GM21423 (cell line): ENCODE measurements around the gene BPIFB4.
"Not testable (repeated sequence)": the region's sequence is repeated elsewhere in the genome, so short reads cannot be mapped to it uniquely, and the experiment has no call there.

Source experiments
- ATAC-seq: cut with Tn5 transposase; IDR thresholded peaks from one replicate; pipeline ENCODE4 v1.9.1; 2021; ENCODE audit warnings: mild to moderate bottlenecking, moderate library complexity; ENCODE audit not compliant: unreplicated experiment

BPIFB4 gene

DNA sequence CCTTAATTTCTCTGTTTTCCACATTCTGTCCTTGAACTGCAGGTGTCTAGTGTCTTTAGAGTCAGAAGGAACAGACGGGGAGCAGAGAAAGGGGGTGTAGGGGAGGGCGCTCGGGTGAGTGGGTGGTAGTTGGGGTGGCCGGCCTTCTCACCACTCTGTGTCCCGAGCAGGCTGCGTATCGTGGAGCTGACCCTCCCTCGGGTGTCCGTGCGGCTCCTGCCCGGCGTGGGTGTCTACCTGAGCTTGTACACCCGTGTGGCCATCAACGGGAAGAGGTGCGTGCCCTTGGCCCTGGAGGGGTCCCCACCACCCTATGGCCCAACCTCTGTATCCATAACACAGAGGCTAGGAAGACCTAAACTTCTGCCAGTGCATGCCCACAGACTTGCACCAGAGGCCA, 5.3 kb downstream of the BPIFB4 start:
- ATAC-seq, result no peak

DNA sequence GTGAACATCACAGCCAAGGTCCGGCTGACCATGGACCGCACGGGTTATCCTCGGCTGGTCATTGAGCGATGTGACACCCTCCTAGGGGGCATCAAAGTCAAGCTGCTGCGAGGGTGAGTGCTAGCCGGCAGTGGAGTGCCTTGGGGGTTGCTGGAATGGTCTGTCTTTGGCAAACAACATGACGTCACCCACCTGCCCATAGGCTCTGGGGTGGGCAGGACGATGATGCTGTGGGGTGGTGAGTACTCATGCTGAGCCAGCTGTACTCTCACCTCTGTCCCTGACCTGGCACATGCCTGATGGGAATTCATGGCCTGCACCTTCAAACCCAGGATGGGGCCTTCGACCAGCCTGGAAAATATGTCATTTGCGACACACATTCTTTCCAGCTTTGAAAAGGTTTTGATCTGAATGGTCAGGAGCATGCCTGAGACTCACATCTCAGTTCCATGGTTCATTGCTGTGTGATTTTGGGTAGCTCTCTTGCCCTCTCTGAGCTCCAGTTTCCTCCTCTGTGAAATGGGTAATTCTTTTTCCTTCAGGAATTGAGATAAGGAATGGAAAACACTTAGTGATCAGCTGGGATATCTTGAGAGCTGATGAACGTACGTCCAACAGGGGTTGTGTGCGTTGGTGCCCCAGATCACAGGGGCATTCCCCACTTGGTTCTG, 6.7 kb downstream of the BPIFB4 start:
- ATAC-seq, result no peak

DNA sequence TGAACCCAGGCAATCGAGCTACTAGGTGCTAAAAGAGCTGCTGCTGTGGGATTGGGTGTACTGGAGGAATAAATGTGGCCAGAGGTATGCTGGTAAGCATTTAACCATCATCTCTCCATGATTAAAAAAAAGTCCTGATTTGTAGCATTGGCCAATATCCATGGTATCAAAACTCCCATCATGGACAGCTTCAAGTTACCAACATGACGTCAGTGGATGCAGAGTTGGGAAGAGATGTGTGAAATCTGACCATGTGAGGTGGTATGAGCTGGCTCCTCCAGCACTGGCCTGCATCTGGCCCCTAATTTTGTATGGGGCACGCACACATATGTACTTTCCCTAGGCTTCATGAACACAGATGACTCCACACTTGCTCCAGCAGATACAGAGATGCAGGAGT, 11.7 kb downstream of the BPIFB4 start:
- no peak for ATAC-seq

DNA sequence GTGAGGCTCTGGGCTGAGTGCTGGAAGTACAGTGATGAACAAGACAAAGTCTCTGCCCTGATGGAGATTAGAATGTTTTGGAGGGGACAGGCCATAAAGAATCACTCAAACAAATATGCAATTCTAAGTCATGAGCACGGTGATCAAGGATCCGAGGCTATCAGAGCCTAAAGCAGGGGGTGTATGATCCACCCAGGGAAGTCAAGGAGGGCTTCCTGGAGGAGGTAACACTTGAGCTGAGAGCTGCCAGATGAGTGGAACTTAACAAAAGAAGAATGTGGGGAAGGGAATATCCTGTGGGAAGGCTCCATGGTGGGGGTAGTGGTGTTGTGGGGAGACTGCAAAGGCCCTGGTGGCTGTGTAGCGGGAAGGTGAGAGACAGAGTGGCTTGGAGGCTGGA, 12.2 kb downstream of the BPIFB4 start:
- no peak for ATAC-seq

DNA sequence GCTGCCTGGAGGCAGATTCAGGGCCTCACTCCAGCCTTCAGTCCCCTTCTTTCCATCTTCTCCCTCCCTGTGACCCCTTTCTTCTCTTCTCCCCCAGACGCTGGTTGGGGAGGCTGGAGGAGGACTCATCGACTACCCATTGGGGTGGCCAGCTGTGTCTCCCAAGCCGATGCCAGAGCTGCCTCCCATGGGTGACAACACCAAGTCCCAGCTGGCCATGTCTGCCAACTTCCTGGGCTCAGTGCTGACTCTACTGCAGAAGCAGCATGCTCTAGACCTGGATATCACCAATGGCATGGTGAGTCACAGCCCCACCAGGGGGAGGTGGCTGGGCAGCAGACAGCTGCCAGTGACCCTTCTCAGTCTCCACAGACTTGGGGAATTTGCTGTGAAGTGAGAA, 12.9 kb downstream of the BPIFB4 start:
- no peak for ATAC-seq

DNA sequence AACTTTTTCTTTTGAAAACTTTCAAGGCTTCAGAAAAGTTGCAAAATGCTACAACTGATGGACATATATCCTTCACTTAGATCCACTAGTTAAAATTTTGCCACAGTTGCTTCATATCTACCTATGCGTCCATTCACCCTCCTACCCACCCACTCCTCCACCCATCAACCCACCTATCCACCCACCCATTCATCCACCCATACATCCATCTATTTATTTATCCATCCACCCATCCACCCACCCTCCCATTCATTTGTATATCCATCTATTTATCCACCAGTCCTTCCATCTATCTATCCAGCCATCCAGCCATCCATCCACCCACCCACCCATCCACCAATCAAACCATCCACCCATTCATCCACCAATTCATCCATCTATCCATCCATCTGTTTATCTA, 13.6 kb downstream of the BPIFB4 start:
- no peak for ATAC-seq

DNA sequence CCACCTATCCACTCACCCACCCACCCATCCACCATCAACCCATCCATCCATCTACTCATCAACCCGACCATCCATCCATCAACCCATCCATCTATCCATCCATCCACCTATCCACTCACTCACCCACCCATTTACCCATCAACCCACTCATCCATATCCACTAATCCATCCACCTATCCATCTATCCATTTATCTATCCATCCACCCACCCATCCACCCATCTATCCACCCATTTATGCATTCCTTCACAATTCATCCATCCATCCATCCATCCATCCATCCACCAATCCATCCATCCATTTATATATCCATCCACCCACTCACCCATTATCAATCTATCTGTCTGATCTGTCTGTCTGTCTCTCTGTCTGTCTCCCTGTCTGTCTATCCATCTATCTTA, 14.1 kb downstream of the BPIFB4 start:
- no peak for ATAC-seq

DNA sequence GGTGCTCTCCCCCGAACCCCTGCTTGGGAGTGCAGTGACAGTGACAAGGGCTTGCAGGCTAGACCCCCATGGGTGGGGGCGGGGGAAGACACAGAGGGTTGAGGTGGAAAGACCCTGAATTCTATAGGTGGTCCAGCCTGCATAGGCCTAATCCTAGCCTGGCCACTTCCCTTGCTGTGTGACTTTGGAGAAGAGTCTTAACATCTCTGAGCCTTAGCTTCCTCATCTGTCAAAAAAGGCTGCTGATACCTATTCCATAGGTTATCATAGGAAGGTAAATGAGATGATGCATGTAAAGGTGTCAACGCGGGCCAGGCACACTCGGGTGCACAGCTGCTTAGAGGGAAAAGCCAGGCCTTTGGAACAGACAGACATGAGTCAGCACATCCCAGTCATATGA, 15.8 kb downstream of the BPIFB4 start:
- ATAC-seq, result no peak

DNA sequence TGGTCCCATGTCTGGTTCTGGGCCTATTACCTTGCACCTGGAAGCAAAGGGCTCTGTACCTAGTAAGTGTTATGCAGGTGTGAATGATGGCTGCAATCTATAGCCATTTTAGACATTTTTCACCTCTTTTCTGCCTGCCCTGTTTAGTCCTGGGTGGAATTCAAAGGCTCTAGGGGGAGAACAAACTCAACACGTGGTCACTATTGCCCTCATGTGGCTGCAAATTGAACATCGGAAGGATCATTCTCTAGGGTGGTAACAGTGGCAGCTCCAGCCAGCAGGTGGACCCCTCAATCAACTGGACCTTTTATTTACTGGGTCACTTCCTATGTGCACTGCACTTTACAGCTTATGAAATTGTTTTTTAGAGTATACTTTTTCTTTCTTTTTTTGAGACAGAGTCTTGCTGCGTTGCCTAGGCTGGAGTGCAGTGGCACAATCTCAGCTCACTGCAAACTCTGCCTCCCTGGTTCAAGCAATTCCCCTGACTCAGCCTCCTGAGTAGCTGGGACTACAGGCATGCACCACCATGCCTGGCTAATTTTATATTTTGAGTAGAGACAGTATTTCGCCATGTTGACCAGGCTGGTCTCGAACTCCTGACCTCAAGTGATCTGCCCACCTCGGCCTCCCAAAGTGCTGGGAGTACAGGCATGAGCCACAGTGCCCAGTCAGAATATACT, 16.6 kb downstream of the BPIFB4 start:
- ATAC-seq, result not testable (repeated sequence)

DNA sequence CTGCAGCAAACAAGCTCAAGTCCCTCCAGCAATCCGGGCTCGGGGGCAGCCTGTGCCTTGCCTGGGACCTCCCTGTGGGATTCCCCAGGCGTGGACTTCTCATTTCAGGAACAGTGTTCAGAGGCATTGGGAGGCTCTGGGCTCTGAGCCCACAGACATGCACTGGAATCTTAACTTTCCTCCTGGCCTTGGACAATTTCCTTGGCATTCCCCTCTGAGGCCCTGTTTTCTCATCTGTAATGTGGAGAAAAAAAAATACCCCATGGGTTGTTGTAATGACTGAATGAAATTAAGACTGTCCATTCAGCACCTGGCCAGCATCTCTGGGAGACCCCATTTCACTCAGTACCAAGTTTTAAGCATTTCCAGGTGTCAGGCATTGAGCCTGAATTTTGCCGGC, 17.6 kb downstream of the BPIFB4 start:
- no peak for ATAC-seq

DNA sequence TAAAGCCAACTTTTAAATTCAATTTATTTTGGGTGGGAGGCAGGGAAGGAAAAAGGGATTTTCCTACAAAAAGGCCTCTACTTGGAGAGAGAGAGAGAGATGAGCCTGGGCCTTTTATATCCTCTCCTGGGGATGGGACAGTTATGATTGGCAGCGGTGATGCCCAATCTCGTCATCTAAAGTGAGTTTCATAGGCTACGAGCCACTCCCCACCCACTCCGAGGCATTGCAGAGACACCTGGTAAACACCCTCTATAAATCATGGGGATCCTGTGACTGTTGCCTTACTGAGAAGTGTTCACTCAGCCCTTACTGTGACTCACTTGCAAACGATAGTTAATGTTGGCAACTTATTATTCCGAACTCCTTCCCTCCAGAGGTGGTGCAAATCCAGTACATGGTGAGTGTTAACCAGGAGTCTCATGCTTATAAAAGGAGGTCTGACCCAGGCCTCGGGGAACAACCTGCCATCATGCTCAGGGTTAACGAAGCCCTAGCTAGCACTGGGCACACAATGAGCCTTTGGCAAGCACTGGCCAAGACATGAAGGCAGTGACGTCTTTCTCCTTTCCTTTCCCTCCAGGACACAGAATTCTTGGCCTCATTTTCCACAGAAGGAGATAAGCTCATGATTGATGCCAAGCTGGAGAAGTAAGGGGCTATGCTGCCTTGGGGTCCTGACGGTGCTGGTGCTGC, 20.5 kb downstream of the BPIFB4 start:
- no peak for ATAC-seq

DNA sequence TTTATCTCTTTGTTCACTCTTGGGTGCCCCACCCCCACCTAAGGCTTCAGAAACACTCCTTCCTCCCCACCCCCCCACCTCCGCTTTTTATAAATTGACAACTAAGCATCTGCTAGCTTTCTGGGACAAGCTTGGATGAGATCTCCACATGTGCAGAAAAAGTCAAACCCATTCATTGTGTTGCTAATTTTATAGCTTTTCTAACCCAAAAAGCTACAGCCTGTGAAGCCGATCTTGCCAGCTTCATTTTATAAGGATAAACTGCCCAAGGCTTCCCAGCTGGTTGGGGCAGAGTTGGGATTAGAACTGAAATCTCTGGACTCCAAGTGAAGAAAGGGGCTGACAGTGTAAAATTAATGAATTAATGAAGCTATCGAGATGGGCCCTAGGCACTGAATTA, 24.1 kb downstream of the BPIFB4 start:
- no peak for ATAC-seq

DNA sequence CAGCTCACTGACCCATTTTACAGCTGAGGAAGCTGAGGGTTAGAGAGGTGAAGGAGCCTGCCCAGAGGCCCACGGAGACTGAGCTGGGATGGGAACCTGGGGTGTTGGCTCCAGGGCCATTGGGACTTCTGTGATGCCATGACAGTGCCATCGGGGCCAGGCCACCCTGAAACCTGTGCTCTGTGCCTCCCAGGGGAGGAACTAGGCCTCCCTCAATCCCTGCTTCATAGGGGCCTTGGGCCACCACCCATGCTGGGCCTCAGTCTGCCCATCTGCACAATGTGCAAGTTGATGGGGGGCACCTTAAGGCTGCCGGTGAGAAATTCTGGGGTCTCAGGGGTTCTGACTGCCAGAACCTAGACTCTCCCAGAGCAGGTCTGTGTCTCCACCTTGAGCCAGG, 24.9 kb downstream of the BPIFB4 start:
- ATAC-seq, result no peak

DNA sequence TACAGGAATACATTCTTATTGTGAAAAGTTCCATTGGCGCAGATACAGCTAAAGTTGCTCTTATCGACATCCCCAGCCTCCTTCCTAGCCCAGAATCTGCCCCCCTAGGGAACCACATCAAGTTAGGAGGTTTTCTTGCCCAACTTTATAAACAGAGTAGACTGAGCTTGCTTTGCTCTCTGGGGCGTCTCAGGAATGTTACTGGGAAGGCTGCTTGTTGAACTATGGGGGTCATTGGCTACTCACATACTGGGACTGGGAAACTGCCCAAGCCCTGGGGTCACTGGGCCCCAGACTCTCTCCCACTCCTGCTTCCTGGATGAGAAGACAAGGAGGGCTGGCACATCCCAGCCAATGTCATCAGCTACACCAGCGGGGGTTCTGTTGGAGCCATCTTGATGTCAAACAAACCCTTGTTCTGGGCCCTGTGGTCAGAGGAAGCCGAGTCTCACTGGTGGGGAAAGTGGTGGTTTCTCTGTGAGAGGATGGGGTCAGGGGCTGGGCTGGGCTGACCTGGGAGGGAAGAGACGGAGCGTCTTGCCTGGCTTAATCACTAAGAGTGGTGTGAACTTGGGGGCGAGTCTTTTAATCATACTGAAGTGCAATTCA, 26.0 kb downstream of the BPIFB4 start:
- no peak for ATAC-seq

DNA sequence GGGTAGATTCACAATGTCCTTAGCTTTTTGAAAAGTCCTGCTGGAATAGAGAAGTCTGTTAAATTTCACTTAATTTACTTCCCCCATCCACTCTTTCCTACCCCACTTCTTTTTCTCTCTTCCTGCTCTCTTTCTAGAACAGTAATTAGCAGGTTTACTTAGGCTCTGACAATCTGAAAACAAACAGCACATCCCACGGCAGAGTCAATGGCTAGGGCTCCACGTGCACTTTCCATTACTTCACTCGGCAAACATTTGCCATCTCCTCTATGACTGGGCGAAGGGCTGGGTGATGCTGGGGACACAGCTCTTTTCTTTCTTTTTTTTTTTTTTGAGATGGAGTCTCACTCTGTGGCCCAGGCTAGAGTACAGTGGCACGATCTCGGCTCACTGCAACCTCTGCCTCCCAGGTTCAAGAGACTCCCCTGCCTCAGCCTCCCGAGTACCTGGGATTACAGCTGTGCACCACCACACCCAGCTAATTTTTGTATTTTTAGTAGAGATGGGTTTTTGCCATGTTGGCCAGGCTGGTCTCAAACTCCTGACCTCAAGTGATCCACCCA, 26.7 kb downstream of the BPIFB4 start:
- not testable (repeated sequence) for ATAC-seq

DNA sequence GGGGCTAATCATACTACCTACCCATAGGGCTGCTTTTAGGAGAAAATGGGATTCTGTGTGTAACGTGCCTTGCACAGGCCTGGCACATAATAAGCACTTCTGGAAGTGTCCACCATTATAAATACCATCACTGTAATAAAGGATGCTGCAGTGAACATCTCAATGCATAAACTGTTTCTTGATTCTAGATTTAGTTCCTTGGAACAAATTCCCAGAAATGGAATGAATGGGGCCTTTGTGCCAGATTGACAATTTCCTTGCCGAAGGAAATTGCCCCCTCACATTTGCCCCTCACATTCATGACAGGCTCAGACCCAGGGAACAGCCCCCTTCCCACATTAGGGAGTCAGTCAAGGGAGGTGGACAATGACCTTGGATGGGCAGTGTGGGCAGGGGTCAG, 29.2 kb downstream of the BPIFB4 start:
- no peak for ATAC-seq

DNA sequence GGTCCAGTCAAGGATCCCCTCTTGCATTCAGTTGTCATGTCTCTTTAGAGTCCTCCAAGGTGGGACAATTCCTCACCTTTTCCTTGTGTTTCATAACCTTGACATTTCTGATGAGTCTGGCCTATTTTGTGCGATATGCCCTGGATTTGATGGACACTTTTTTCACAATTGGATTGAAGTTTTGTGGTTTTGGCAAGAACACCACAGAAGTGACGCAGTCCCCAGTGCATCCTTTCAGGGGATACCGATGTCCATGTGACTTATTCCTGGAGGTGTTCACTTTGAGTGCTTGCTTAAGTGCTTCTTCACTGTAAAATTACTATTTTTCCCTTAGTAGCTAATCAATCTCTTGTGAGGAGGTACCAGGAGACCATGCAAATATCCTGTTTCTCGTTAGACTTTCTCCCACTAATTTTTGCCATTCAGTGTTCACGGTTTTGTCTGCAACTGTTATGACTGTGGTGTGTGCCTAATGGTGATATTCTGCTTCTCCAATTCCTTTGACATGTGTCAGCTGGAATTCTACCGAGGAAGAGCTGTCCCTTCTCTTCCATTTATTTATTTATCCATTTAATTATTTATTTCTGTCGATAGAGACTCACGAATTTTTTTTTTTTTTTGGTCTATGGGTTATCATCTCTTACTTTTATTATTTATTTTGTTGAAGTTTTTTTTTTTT, 30.8 kb downstream of the BPIFB4 start:
- no peak for ATAC-seq

DNA sequence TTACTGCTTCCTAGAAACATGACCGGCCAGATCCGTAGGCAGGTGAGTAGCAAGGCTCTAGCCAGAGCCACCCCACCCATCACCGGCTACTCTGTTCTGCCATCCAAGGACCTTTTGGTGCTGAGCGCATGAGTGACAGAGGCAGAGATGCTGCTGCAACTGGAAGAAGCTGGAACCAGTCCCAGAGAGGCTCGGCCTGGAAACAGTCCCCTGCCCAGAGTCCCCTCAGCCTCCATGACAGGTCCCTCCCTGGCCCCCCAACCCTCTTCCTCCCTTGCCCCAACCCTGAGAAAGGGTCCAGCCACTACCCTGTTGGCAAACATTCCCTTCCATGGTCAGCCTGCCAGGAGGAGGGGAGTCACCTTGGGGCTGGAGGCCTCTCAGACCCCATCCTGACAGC, 31.9 kb downstream of the BPIFB4 start:
- ATAC-seq, result no peak

DNA sequence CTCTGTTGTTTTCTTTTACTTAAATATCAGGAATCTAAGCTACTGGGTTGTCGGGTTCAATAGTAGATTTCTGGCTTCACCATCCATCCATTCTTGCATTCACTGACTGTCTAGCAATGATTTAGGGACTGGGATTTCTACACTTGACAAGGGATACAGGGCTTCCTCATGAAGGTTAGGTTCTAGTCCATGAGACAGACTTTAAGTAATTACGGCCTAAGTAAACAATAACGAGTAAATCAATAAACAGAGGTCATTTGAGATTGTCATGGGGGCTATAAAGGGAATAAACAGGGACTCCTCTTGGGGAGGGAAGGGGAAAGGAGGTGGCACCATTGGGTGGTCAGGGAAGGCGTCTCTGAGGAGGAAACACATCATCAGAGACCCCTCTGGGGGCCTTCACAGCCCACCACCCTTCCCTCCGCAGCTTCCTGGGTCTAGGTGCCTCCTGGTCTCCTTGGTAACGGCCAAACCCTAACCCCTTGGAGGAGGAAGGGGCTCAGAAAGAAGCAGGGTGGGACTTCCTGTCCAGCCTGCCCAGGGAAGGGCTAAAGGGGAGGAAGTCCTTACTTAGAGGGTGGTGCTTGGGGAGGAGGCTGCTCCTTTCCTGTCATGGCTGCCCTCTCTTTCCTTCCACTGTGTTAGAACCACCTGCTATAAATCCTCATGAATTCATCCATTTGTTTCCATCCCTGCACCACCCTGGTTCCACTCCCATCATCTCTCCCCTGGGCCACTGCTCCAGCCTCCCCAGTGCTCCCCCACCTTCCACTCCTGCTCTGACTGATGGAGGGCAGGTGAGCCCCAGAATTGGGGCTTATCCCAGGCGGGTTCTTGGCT, 33.3 kb downstream of the BPIFB4 start:
- ATAC-seq, result no peak

DNA sequence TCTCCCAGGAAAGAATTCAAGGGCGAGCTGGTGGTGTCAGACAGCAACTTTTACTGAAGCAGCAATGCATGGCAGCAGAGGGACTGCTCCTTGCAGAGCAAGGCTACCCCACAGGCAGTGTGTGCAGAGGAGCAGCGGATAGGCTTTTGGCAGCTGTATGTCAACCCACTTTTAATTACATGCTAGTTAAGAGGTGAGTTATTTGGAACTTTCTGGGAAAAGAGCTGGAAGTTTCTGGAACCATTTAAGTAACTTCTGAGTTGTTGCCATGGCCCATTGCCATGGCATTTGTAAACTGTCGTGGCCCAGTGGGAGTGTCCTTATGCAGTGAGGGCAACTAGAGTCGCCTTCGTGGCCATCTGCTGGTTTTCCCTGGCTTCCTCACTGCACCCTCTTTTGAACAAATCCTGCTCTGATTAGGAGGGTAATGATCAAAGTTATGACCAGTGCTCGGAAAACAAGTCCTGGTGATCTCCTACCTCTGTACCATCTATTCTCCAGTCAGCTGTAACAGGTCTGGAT, 34.0 kb downstream of the BPIFB4 start:
- no peak for ATAC-seq
